Smooth muscle cell (in vitro differentiated cells): Measurements from ENCODE around the gene ILF3. TPM values are rescaled to one million over a fixed set of nuclear protein-coding genes. Genes with fewer than 3 reads are reported as not detected.

Source experiments
- DNase-seq: peaks from one replicate; lab custom pipeline; 2025; ENCODE audit not compliant: unreplicated experiment; lab: John Stamatoyannopoulos, UW
- H2AFZ ChIP-seq: fragments of 200-600 bp; sonication (generic); 2 replicates; pipeline ENCODE4 v1.6.0; 2016; ENCODE audit warnings: antibody characterized with exemption, low read depth, mild to moderate bottlenecking
- H3F3A ChIP-seq: fragments of 200-600 bp; sonication (generic); 2 replicates; pipeline ENCODE4 v1.6.0; 2017; ENCODE audit warnings: antibody characterized with exemption, low read depth
- H3K27ac ChIP-seq: fragments of 200-600 bp; sonication (generic); 2 replicates; pipeline ENCODE4 v1.5.1; 2016; ENCODE audit warnings: low read depth, mild to moderate bottlenecking
- H3K27me3 ChIP-seq: fragments of 200-600 bp; sonication (generic); 2 replicates; pipeline ENCODE4 v1.6.1; 2016; ENCODE audit warnings: low read depth, mild to moderate bottlenecking
- H3K36me3 ChIP-seq: fragments of 200-600 bp; sonication (generic); 2 replicates; pipeline ENCODE4 v1.5.1; 2016; ENCODE audit warnings: low read depth
- H3K4me1 ChIP-seq: fragments of 200-600 bp; sonication (generic); 2 replicates; pipeline ENCODE4 v1.5.1; 2016; ENCODE audit warnings: low read depth
- H3K4me2 ChIP-seq: fragments of 200-600 bp; sonication (generic); 2 replicates; pipeline ENCODE4 v1.6.0; 2016; ENCODE audit warnings: mild to moderate bottlenecking
- H3K4me3 ChIP-seq: fragments of 200-600 bp; sonication (generic); 2 replicates; pipeline ENCODE4 v1.5.1; 2016; ENCODE audit warnings: mild to moderate bottlenecking
- H3K79me2 ChIP-seq: fragments of 200-600 bp; sonication (generic); 2 replicates; pipeline ENCODE4 v1.6.0; 2016; ENCODE audit warnings: low read depth, mild to moderate bottlenecking
- H3K9ac ChIP-seq: fragments of 200-600 bp; sonication (generic); 2 replicates; pipeline ENCODE4 v1.6.0; 2016; ENCODE audit warnings: low read depth
- H3K9me3 ChIP-seq: fragments of 200-600 bp; sonication (generic); replicated peaks from 2 replicates; pipeline ENCODE4 v1.5.1; 2016; ENCODE audit warnings: low read depth
- H4K20me1 ChIP-seq: fragments of 200-600 bp; sonication (generic); 2 replicates; pipeline ENCODE4 v1.6.0; 2016; ENCODE audit warnings: low read depth
- CTCF ChIP-seq: fragments of 200-600 bp; sonication (generic); IDR thresholded peaks from 2 replicates; pipeline ENCODE4 v1.5.1; 2017; ENCODE audit warnings: borderline replicate concordance, mild to moderate bottlenecking, antibody characterized with exemption; ENCODE audit not compliant: insufficient read depth, poor library complexity, severe bottlenecking
- WGBS: methylation state at CpG from one replicate; pipeline ENCODE4 v1.1.7; 2016; ENCODE audit warnings: low lambda C conversion rate; 5-methylcytosine and 5-hydroxymethylcytosine counted together
- polyA plus RNA-seq: library from polyadenylated mRNA; unstranded; fragments of >200 nt; fragmentation: Nextera tagmentation; extraction: Ambion mirVana; gene quantifications from 2 replicates; pipeline ENCODE4 v1.2.1, GENCODE V29; 2016
- total RNA-seq: library from RNA; depleted of rRNA; stranded (reverse); fragments of >200 nt; gene quantifications from 2 replicates; pipeline ENCODE4 v1.2.3, GENCODE V29; 2014

Gene ILF3
- total and polyA plus RNA-seq, 2 experiments from 2014 or later: 78.0 to 108 TPM

GRCh38 chr19:10688545-10689280, 34.6 kb downstream of the ILF3 start:
- Histone ChIP-seq H3K4me3 (no peak overlapping the region), H3K79me2 (no peaks in the 10 kb centered on the region), H2AFZ (no peak overlapping the region), H3K9ac (no peak overlapping the region), H3K27me3 (no peaks in the 10 kb centered on the region), H4K20me1 (peaks cover 100% of the 10 kb centered on the region), H3K36me3 (peaks cover 20% of the 10 kb centered on the region), H3F3A (no peaks in the 10 kb centered on the region), H3K4me2 (no peak overlapping the region), H3K4me1 (no peaks in the 10 kb centered on the region), H3K9me3 (no peaks in the 10 kb centered on the region), H3K27ac (no peak overlapping the region)
- no peak for DNase-seq
- TF ChIP-seq CTCF: no peak
- 98% methylated on average over 24 of the region's 27 CpGs for WGBS

- no peaks in the 10 kb centered on the region for H3K9me3 ChIP-seq
- no peak overlapping the region for H2AFZ ChIP-seq
- peaks cover 4% of the 10 kb centered on the region for H3K4me1 ChIP-seq
- TF ChIP-seq CTCF: no peak
- H3K4me3 ChIP-seq: no peak overlapping the region
- WGBS: 86% methylated on average over 7 of the region's 7 CpGs
- H3K27me3 ChIP-seq: no peaks in the 10 kb centered on the region
- H3K4me2 ChIP-seq: no peak overlapping the region
- H3K9ac ChIP-seq: no peak overlapping the region
- DNase-seq: no peak
- H4K20me1 ChIP-seq: peaks cover 100% of the 10 kb centered on the region
- peaks cover 5% of the 10 kb centered on the region for H3K36me3 ChIP-seq
- no peaks in the 10 kb centered on the region for H3K79me2 ChIP-seq
- no peak overlapping the region for H3K27ac ChIP-seq
- H3F3A ChIP-seq: peaks cover 13% of the 10 kb centered on the region
Observed at GRCh38 chr19:10690341-10690781, 36.2 kb downstream of the ILF3 start.

GRCh38 chr19:10691178-10691881, 37.2 kb downstream of the ILF3 start:
- Histone ChIP-seq H3K27me3 (no peaks in the 10 kb centered on the region), H3K4me3 (no peak overlapping the region), H3F3A (peaks cover 13% of the 10 kb centered on the region), H3K9me3 (no peaks in the 10 kb centered on the region), H3K4me1 (peaks cover 5% of the 10 kb centered on the region), H4K20me1 (peaks cover 97% of the 10 kb centered on the region), H3K27ac (no peak overlapping the region), H3K79me2 (no peaks in the 10 kb centered on the region), H3K4me2 (no peak overlapping the region), H3K9ac (no peak overlapping the region), H3K36me3 (peaks cover 5% of the 10 kb centered on the region), H2AFZ (no peak overlapping the region)
- no peak for TF ChIP-seq CTCF
- no peak for DNase-seq
- 96% methylated on average over 23 of the region's 23 CpGs for WGBS

GRCh38 chr19:10691883-10692282, 37.7 kb downstream of the ILF3 start:
- H3K4me2 ChIP-seq: no peak overlapping the region
- no peaks in the 10 kb centered on the region for H3K9me3 ChIP-seq
- H4K20me1 ChIP-seq: peaks cover 95% of the 10 kb centered on the region
- H3K9ac ChIP-seq: no peak overlapping the region
- TF ChIP-seq CTCF: no peak
- H3K79me2 ChIP-seq: no peaks in the 10 kb centered on the region
- H3K4me1 ChIP-seq: peaks cover 5% of the 10 kb centered on the region
- no peak overlapping the region for H3K27ac ChIP-seq
- no peaks in the 10 kb centered on the region for H3K27me3 ChIP-seq
- 94% methylated on average over 5 of the region's 5 CpGs for WGBS
- H3K4me3 ChIP-seq: no peak overlapping the region
- H3K36me3 ChIP-seq: peaks cover 5% of the 10 kb centered on the region
- no peak for DNase-seq
- H2AFZ ChIP-seq: no peak overlapping the region
- peaks cover 13% of the 10 kb centered on the region for H3F3A ChIP-seq
